ENCODE measurements around the gene DCP1A. TPM values are rescaled to one million over a fixed set of nuclear protein-coding genes. Genes with fewer than 3 reads are reported as not detected.

The DCP1A gene
- total and polyA plus RNA-seq, 9 of the 15 experiments (the other 6 are each of a cell fraction or from before 2014, with no cell fraction given), result 6.6 to 33.7 (median 13.3) TPM

- TF ChIP-seq, protein P1, sequence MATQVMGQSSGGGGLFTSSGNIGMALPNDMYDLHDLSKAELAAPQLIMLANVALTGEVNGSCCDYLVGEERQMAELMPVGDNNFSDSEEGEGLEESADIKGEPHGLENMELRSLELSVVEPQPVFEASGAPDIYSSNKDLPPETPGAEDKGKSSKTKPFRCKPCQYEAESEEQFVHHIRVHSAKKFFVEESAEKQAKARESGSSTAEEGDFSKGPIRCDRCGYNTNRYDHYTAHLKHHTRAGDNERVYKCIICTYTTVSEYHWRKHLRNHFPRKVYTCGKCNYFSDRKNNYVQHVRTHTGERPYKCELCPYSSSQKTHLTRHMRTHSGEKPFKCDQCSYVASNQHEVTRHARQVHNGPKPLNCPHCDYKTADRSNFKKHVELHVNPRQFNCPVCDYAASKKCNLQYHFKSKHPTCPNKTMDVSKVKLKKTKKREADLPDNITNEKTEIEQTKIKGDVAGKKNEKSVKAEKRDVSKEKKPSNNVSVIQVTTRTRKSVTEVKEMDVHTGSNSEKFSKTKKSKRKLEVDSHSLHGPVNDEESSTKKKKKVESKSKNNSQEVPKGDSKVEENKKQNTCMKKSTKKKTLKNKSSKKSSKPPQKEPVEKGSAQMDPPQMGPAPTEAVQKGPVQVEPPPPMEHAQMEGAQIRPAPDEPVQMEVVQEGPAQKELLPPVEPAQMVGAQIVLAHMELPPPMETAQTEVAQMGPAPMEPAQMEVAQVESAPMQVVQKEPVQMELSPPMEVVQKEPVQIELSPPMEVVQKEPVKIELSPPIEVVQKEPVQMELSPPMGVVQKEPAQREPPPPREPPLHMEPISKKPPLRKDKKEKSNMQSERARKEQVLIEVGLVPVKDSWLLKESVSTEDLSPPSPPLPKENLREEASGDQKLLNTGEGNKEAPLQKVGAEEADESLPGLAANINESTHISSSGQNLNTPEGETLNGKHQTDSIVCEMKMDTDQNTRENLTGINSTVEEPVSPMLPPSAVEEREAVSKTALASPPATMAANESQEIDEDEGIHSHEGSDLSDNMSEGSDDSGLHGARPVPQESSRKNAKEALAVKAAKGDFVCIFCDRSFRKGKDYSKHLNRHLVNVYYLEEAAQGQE (IDR thresholded peaks at IDR 0.05; ENCODE audit: borderline replicate concordance), result peak; percentile 71
- TF ChIP-seq, protein P1 (CRISPR knock-in tag; IDR thresholded peaks at IDR 0.05; ENCODE audit: low read depth), result no peak
- TF ChIP-seq ELF1 (tag; IDR thresholded peaks at IDR 0.05), result no peak
- 0 out of 2 replicates have a peak, but pooled peaks have one; percentile 14 for TF ChIP-seq CREM (IDR thresholded peaks at IDR 0.05; ENCODE audit: low read depth)
- no peak for TF ChIP-seq SAFB2 (IDR thresholded peaks at IDR 0.05; ENCODE audit: borderline replicate concordance, low read depth, low read length, severe bottlenecking)
- peak; percentile 21; the same call in 1 of the 2 replicates for TF ChIP-seq CEBPB (tag; IDR thresholded peaks at IDR 0.05)
- no peak for TF ChIP-seq SP1 (CRISPR knock-in tag; IDR thresholded peaks at IDR 0.05)
- TF ChIP-seq, protein P2, sequence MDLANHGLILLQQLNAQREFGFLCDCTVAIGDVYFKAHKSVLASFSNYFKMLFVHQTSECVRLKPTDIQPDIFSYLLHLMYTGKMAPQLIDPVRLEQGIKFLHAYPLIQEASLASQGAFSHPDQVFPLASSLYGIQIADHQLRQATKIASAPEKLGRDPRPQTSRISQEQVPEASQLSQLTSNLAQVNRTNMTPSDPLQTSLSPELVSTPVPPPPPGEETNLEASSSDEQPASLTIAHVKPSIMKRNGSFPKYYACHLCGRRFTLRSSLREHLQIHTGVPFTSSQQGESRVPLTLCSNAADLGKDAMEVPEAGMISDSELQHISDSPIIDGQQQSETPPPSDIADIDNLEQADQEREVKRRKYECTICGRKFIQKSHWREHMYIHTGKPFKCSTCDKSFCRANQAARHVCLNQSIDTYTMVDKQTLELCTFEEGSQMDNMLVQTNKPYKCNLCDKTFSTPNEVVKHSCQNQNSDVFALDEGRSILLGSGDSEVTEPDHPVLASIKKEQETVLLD (IDR thresholded peaks at IDR 0.05), result no peak
- no peak for TF ChIP-seq ZNF133 (CRISPR knock-in tag; IDR thresholded peaks at IDR 0.05)
- TF ChIP-seq EHMT2 (IDR thresholded peaks at IDR 0.05), result 0 out of 2 replicates have a peak, but pooled peaks have one; percentile 22
- no peak for TF ChIP-seq RBFOX2 (IDR thresholded peaks at IDR 0.05; ENCODE audit: low read depth, low read length)
- TF ChIP-seq HLTF (IDR thresholded peaks at IDR 0.05), result no peak
- TF ChIP-seq LEF1 (IDR thresholded peaks at IDR 0.05), result no peak
- TF ChIP-seq, protein P3, sequence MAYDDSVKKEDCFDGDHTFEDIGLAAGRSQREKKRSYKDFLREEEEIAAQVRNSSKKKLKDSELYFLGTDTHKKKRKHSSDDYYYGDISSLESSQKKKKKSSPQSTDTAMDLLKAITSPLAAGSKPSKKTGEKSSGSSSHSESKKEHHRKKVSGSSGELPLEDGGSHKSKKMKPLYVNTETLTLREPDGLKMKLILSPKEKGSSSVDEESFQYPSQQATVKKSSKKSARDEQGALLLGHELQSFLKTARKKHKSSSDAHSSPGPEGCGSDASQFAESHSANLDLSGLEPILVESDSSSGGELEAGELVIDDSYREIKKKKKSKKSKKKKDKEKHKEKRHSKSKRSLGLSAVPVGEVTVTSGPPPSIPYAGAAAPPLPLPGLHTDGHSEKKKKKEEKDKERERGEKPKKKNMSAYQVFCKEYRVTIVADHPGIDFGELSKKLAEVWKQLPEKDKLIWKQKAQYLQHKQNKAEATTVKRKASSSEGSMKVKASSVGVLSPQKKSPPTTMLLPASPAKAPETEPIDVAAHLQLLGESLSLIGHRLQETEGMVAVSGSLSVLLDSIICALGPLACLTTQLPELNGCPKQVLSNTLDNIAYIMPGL (CRISPR knock-in tag; IDR thresholded peaks at IDR 0.05), result no peak
- TF ChIP-seq CEBPG (CRISPR knock-in tag; IDR thresholded peaks at IDR 0.05), result peak; percentile 52; the same call in 1 of the 2 replicates
- TF ChIP-seq CEBPG (tag; conservative IDR thresholded peaks at IDR 0.05 in 1 of 2, IDR thresholded peaks at IDR 0.05 in 1 of 2), result no peak
These were observed 27.7 kb upstream of the DCP1A start (continued) for GRCh38 chr3:53375019-53375418.

Measured in K562 (cell line).